Epithelial cell of prostate (primary cell): ENCODE data around the gene AKAP6.
"Not testable (repeated sequence)": the region's sequence is repeated elsewhere in the genome, so short reads cannot be mapped to it uniquely, and the experiment has no call there.

ENCODE experiments used
- DNase-seq: peaks from one replicate; pipeline ENCODE4 v3.0.0-alpha.2; 2011; ENCODE audit warnings: low read depth, low spot score
- H3K27ac ChIP-seq: fragments of 450-650 bp; 2 replicates; pipeline ENCODE4 v1.5.1; 2017; ENCODE audit warnings: mild to moderate bottlenecking

Gene AKAP6

DNA sequence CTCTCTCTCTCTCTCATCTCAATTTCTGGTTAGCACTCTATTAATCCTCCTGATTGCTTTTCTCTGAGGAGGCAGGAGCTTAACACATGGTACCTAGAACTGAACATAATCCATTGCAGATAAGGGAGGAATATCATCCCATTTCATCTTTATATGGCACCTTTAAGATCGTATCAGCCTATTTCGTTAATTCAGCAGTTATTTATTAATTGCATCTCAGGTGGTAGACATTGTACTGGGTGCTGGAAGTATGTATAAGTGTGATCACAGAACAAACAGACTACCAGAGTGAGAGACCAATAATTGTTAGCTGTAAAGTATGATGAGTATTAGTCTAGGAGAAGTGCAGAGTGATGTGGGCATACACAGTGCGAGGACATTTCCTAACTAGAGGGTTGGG lies 39.0 kb downstream of the AKAP6 start:
- no peak for DNase-seq

DNA sequence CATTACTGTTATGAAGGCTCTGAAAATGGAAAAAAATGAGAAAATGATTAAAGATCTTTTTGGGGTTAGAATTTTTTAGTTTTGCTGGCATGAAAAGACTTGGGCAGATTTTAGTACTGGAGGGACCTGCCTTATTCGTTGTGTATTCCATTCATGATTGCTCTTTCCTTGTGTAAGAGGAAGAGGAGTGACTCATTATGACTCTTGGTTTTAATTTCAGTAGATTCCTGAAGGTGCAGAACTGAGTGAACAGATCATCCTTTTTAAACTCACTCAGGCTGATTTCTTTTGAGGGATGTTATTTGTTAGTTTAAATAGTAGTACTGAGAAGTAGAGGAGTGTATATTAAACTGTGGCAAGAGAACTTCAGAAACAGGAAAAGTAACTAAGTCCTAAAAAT lies 41.6 kb downstream of the AKAP6 start:
- no peak for DNase-seq
- H3K27ac ChIP-seq, result peak overlapping the region; percentile 82

More for the DNA sequence above, 39.0 kb downstream of the AKAP6 start:
- H3K27ac ChIP-seq, result peak overlapping the region; percentile 82

DNA sequence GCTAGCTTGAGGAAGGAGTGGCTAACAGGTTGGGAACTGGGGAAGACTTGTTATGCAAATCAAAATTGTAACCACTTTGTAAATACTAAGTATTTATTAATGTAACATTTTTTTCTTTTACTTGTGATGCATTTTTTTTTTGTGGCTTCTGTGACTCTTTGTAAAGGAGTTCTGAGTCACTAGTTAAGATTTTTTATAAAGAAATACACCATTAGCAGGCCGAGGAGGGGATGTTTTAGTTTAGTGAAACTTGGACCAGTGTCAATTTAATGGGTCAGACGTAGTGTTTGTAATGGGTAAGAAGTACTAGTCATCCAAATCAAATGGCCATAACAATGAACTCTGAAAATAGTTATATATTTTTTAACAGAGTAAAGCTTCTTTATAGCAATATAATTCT lies 43.1 kb downstream of the AKAP6 start:
- peak; percentile 79 for DNase-seq
- H3K27ac ChIP-seq, result peak overlapping the region; percentile 82

DNA sequence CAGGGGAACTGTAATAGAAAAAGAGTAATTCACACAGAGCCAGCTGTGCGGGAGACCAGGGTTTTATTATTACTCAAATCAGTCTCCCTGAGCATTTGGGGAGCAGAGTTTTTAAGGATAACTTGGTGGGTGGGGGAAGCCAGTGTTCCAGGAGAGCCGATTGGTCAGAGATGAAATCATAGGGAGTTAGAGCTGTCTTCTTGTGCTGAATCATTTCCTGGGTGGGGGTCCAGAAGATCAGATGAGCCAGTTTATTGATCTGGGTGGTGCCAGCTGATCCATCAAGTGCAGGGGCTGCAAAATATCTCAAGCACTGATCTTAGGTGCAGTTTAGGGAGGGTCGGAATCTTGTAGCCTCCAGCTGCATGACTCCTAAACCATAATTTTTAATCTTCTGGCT lies 44.1 kb downstream of the AKAP6 start:
- peak overlapping the region; percentile 82 for H3K27ac ChIP-seq
- DNase-seq, result not testable (repeated sequence)

DNA sequence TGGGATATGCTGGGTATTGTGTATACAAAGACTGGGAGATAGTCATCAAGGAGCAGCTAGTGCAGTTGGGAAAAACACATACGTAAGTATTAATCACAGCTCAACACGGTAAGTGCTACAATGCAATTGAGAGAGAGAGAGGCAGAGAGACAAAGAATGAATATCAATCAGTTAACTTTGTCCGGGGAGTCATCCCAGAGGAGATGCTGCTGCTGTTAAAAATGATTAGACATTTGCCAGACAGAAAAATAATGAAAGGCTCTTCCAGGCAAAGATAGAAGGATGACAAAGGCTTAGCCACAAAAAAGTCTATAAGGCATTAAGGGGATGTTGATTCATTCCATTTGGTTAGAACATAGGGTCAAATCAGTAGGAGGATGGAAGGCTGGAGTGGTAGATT lies 45.1 kb downstream of the AKAP6 start:
- peak overlapping the region; percentile 82 for H3K27ac ChIP-seq
- DNase-seq, result no peak

DNA sequence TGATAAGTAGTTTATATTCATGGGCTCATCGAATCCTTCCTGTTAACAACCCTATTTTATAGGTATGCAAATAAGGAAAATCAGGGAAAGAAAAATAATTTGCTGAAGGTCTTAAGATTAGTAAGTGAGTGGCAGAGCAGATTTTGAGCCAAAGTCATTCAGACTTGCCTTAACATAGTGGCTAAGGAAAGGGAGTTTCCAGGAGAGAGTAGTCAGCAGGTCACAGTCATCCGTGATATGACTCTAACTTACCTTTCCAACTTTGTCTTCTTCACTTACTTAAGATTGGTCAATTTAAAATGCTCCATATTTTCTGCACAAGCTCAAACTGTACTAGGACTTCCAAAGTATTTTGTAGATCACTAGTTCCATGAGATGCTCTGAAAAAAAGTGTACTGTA lies 46.6 kb downstream of the AKAP6 start:
- peak overlapping the region; percentile 82 for H3K27ac ChIP-seq
- no peak for DNase-seq

DNA sequence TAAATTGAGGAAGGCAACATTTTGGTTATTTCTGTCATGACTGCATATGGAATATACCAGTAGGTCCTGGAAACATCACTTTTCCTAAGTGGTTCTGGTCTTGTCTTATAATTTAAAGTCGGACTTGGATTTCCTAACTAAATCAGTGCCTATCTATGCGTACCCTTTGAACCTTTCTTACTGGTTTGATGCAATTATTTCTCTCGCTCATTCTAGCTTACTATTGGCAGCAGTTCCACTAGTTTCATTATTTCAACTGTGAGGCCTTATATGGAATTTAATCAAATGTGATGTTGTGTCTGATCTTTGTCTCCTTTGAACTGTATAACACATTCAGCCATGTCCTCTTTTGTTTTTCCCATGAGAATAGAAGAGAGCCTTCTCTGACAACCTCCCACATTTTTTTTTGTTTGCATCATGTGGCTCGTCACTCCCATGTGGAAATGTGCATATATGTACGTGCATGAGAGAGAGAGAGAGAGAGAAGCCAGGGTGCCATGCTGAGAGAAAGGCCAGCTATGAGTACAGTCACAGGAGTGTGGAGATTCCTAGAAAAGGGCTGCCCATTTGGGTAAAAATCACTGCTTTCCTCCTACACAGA lies 48.0 kb downstream of the AKAP6 start:
- no peak for DNase-seq
- H3K27ac ChIP-seq, result no peak overlapping the region

DNA sequence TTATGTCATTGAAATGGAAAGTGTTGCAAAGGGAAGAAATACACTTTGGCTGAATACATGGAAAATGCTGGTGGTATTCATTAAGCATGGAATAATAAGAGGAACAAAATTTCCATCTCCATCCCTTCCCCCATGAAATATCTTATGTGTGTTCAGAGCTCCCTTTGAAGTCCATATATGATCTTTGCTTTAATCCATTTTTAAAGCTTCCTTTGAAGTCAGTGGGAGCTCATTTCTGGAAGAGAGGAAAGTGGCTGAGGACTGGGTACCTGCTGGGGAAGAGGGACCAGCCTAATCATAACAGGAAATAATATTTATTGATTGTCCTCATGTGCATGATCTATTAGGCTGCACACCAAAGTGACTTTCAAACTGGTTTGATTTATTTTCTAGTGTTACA lies 49.2 kb downstream of the AKAP6 start:
- no peak for DNase-seq
- no peak overlapping the region for H3K27ac ChIP-seq

DNA sequence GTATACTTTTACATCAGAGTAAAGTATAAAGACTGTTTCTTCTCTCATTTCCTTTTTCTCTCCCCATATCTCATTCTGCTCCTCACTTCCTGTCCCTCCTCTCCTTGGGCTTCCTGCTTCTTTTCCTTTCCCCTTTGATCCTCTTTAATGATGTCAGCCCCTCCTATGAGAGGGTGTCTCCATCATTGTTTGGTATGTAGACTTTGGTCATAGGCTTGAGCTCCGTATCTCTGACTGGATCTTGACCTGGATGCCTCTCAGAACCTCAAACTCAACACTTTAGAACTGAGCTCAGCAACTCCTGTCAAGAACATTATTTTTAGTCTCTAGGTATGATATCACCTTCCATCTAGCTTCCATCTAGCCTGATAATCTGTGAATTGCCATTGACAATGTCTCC lies 50.3 kb downstream of the AKAP6 start:
- DNase-seq, result no peak
- no peak overlapping the region for H3K27ac ChIP-seq

DNA sequence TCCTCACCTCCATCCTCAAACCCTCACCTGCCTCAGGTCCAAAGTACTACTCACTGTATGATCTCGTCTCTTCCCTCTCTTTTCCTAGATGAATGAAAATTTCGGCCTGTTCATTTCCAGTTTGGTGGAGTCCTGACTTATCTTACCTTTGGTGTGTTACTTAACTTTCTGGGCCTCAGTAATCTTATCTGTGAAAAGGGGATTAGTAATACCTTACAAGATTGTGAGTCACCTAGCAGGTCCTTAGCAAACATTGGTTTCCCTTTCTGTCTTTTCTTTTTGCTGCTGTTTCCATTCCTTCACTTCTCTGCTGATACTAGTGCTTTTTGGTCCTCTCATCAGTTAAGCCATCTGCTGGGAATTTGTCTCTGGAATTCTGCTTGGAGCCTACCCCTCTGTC lies 52.8 kb downstream of the AKAP6 start:
- DNase-seq, result no peak
- peak overlapping the region; percentile 93 for H3K27ac ChIP-seq

DNA sequence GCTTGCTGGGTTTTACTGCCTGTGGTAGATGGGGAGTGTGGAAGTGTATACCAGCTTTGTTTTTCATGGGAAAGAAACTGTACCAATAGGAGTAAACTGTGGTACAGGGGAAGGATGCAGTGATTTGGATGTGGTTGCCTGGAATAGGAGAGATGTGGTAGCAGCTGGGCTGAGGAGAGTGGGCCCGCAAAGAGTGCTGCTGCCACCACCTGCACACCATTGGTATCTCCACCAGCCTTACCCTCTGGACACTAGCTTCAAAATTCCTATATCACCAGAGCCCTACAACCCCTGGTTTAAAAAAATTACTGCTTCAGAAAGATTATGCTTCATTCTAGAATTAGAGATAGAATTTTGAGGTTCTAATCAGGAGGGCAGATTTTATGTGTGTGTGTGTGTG lies 53.6 kb downstream of the AKAP6 start:
- DNase-seq, result no peak

DNA sequence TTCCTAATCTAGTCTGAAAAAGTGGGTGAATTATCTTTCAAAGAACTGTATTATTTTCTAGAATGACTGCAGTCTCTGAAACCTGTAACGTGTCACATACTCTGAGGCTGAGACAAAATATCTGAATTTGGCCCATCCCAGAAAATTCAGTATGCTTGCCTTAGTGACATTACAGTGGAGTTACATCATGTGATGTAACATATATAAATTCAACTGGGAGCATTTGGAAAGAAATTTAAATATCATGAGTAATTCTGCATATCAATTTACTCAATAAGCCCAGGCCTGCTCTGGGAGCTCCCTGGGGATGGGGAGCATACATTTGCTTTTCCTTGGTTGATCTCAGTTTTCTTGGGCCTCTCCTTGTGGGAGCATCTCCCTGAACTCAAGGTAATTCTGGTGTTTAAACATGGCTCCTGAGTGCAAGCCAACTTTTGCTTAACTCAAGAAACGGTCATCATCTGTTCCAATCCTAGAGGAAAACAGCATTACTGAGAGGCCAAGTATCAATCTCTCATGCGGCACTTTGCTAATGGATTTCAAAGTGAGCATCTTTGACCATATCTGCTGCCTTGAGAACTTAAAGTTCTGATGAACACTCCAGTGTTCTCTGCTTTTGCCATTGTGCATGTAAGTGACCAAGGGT lies 54.4 kb downstream of the AKAP6 start:
- H3K27ac ChIP-seq, result peak overlapping the region; percentile 93
- no peak for DNase-seq

More for the DNA sequence above, 53.6 kb downstream of the AKAP6 start:
- H3K27ac ChIP-seq, result peak overlapping the region; percentile 93

DNA sequence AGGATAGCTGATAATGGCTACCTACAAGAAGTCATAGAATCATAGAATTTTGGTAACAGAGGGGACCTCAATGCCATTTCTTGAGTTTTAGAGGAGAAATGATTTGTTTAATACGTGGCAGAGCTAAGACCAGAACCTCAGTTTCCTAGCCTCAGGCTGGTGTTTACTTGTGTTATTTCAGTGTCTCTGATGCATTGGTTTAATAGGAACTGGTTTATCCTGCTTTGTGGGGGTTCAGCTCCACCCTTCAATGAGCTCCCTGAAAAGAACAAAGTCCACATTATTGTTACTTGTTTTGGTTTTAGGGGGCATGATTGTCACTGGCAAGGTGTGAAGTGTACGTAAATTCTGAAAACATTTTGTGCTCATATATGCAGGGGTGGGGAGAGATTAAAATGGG lies 55.4 kb downstream of the AKAP6 start:
- DNase-seq, result no peak

DNA sequence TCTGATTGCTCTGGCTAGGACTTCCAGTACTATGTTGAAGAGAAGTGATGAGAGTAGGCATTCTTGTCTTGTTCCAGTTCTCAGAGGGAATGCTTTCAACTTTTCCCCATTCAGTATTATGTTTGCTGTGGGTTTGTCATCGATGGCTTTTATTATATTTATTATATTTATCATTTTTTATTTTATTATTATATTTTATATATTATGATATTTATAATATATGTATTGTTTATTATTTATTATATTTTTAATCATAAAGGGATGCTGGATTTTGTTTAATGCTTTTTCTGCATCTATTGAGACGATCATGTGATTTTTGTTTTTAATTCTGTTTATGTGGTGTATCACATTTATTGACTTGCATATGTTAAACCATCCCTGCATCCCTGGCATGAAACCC lies 58.2 kb downstream of the AKAP6 start:
- not testable (repeated sequence) for DNase-seq, H3K27ac ChIP-seq

More for the DNA sequence above, 55.4 kb downstream of the AKAP6 start:
- peak overlapping the region; percentile 93 for H3K27ac ChIP-seq

DNA sequence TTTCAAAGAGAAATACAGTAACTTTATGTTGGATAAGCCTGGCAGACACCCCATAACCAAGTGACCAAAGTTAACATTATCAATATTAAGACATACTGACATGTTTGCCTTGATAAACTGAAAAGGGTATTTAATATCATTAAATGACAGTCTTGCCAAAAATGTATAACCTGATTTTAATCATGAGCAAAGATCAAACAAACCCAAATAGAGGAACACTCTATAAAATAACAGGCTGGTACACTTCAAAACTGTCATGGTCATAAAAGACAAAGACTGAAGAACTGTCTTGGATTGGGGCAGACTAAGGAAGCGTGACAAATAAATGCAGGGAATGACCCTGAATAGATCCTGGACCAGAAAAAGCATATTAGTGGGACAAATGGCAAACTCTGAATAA lies 64.0 kb downstream of the AKAP6 start:
- DNase-seq, result no peak
- no peak overlapping the region for H3K27ac ChIP-seq

DNA sequence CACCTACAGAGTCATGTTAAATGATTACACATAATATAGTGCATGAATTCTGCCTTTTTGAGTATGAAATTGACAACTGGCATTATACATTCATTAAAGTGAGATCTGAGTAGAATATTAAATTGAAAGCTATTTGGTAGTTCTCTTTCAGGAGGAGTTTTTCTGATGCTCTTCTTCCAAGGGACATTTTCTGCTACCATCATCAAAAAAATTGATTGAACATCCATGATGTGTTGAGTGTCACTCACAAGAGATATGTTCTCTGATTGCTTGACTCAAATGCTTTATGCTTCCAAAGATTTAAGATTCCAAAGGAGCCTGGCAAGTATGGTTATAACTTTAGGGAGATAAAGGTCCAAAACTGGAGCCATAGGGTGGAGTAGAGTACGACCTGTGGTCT lies 64.9 kb downstream of the AKAP6 start:
- DNase-seq, result no peak
- no peak overlapping the region for H3K27ac ChIP-seq

DNA sequence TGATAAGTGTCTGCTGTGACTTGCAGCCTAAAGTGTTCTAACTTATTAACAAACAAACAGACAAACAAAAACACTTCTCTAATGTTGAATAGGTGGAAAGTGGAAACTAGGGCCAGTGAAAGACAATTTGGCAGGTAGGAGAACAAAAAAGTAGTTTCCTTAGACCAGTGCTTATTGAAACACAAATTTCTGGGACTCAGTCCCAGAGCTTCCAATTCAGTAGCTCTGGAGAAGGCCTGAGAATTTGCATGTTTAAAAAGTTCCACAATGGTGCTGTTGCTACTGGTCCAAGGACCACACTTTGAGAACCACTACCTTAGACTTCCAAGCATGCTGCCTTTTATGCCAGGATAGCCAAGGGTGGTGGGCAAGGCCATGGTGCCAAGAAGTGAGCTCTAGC lies 67.8 kb downstream of the AKAP6 start:
- H3K27ac ChIP-seq, result no peak overlapping the region
- no peak for DNase-seq

DNA sequence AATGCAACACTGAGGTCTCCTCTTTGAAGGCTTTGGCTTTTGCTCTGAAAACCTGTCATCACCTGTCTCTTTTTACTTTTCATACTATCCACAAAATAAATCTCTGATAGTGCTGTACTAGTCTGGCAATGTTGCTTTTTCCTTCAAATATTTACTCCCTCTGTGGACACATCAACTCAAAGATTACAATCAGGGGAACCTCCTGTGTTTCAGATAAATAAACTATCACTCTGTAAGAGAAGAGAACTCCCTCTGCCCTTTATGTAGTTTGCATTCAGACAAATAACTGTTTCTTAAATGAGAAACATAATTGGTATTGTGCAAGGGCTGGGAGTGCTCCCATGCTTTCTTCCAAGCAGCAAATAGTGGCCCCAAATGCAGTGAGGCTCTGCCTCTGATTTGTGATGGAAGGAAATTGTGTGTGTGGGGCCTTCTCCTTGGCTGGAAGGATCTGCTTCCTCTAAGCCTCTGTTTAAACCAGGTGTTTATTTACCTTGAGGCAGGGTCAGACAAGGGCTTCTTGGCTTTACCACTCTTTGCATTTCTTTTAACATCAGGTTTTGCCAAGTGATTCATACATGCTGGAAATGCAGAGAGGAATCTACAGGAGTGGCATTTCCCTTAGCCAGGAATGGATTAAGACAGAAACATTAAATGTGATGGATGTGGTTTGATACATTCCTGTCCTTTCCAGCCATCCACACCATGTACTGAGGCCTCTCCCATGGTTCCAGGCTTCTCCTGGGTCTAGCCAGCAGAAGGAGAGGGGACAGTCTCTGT lies 69.0 kb downstream of the AKAP6 start:
- DNase-seq, result no peak

DNA sequence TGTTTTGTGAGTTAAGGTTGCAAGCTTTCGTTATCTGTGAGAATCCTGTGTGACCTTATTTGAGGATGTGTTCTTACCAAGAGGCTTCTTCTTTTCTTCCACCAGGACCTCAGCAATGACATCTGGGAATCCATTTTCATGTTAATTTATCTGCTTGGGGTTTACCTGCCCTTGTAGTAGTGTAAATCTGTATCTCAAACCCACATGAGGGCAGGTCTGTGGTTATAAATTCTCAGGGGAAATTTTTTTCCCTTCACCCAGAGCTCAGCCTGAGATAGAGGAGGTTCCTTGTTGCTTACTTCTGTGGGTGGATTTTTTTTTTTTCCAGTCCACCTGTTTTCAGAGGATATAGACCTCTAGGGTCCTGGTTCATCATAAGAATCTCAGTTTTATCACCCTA lies 70.8 kb downstream of the AKAP6 start:
- no peak overlapping the region for H3K27ac ChIP-seq
- no peak for DNase-seq

More for the DNA sequence above, 69.0 kb downstream of the AKAP6 start:
- peak overlapping the region; percentile 76 for H3K27ac ChIP-seq

DNA sequence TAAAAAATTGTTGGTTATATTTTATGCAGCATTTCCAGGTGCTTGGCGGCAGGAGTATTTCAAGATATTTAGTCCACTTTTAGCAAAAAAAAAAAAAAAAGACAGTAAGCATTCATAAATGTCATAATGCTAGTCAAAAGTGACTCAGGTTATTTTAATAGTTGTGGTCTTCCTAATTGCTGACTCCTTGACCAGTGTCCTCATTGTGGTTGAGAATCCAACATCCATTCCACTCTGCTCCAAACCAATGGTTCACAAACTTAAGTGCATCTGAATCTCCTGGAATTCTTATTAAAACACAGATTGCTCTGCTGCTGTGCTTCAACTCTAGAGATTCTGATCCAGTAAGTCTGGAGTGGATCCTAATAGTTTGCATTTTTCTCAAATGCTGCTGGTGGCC lies 71.4 kb downstream of the AKAP6 start:
- DNase-seq, result no peak
- H3K27ac ChIP-seq, result no peak overlapping the region

DNA sequence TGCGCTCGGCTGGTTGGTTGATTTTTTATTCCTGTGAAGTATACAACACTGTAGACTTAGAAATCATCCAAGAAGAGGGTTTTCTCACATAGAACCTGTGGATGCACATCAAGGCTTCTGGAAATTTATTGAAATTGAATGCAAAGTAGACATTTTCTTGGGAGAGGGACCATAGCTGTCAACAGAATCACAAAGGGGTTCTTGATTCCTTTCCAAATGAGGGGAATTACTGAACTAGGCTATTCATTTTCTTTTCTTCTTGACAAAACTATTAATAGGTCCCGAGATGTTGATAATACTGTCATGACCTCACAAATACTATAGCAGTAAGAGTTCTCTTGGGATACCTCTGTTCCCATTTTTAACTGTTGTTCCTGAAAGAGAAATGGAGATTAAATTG lies 73.9 kb downstream of the AKAP6 start:
- no peak for DNase-seq
- no peak overlapping the region for H3K27ac ChIP-seq
